HG02870 (cell line): ENCODE measurements around the gene LY9.

Experiments
- ATAC-seq: cut with Tn5 transposase; IDR thresholded peaks from one replicate; pipeline ENCODE4 v1.9.1; 2021; ENCODE audit warnings: mild to moderate bottlenecking, moderate library complexity; ENCODE audit not compliant: unreplicated experiment

The LY9 gene

GRCh38 chr1:160836561-160836960 is 40.6 kb downstream of the LY9 start:
- no peak for ATAC-seq

GRCh38 chr1:160836981-160837557 is 41.1 kb downstream of the LY9 start:
- ATAC-seq, result no peak

- ATAC-seq, result peak; percentile 89
These were observed 41.7 kb downstream of the LY9 start for GRCh38 chr1:160837558-160838205.

GRCh38 chr1:160838888-160839287 is 42.9 kb downstream of the LY9 start:
- ATAC-seq, result no peak

- no peak for ATAC-seq
These were observed 43.8 kb downstream of the LY9 start for GRCh38 chr1:160839746-160840145.

GRCh38 chr1:160841079-160841478 is 45.1 kb downstream of the LY9 start:
- no peak for ATAC-seq

GRCh38 chr1:160844447-160845232 is 48.7 kb downstream of the LY9 start:
- no peak for ATAC-seq

GRCh38 chr1:160846281-160846680 is 50.3 kb downstream of the LY9 start:
- ATAC-seq, result no peak

GRCh38 chr1:160850541-160850940 is 54.6 kb downstream of the LY9 start:
- ATAC-seq, result no peak

GRCh38 chr1:160850993-160851392 is 55.0 kb downstream of the LY9 start:
- ATAC-seq, result no peak

- ATAC-seq, result no peak
These were observed 57.0 kb downstream of the LY9 start for GRCh38 chr1:160853014-160853413.

GRCh38 chr1:160853754-160854153 is 57.8 kb downstream of the LY9 start:
- ATAC-seq, result no peak

GRCh38 chr1:160855181-160855981 is 59.4 kb downstream of the LY9 start:
- peak; percentile 78 for ATAC-seq

GRCh38 chr1:160858097-160858496 is 62.1 kb downstream of the LY9 start:
- no peak for ATAC-seq

- no peak for ATAC-seq
These were observed 62.5 kb downstream of the LY9 start for GRCh38 chr1:160858507-160858906.

- ATAC-seq, result no peak
These were observed 63.2 kb downstream of the LY9 start for GRCh38 chr1:160859166-160859565.

- no peak for ATAC-seq
These were observed 65.0 kb downstream of the LY9 start for GRCh38 chr1:160860840-160861505.

- ATAC-seq, result peak; percentile 80
These were observed 66.5 kb downstream of the LY9 start, which contains the start of gene CD244 for GRCh38 chr1:160862203-160863060. TSS of gene CD244 (minus strand) at chr1:160862887. CDS start at chr1:160862677, 210 bp downstream.

- ATAC-seq, result no peak
These were observed 67.2 kb downstream of the LY9 start for GRCh38 chr1:160863061-160863773.
